DOHH2 (cell line): ENCODE measurements around the gene C2CD4D.

ENCODE experiments used
- H3F3A ChIP-seq: fragments of 200-600 bp; sonication (generic), shearing (Covaris generic); 2 replicates; pipeline ENCODE4 v1.6.0; 2016; ENCODE audit warnings: antibody characterized with exemption, mild to moderate bottlenecking; ENCODE audit not compliant: control insufficient read depth, insufficient read depth
- H3K27ac ChIP-seq: fragments of 200-600 bp; sonication (generic); 2 replicates; pipeline ENCODE4 v1.5.1; 2014; ENCODE audit warnings: low read depth, mild to moderate bottlenecking, low read length, moderate library complexity
- H3K27me3 ChIP-seq: fragments of 200-600 bp; sonication (generic); 2 replicates; pipeline ENCODE4 v1.6.1; 2014; ENCODE audit warnings: mild to moderate bottlenecking, low read length, mixed read lengths; ENCODE audit not compliant: control insufficient read depth
- H3K36me3 ChIP-seq: fragments of 200-600 bp; sonication (generic); 2 replicates; pipeline ENCODE4 v1.6.1; 2014; ENCODE audit warnings: mild to moderate bottlenecking, low read length, moderate library complexity, mixed read lengths; ENCODE audit not compliant: control insufficient read depth
- H3K4me1 ChIP-seq: fragments of 200-600 bp; sonication (generic); 2 replicates; pipeline ENCODE4 v1.6.1; 2014; ENCODE audit warnings: mild to moderate bottlenecking, low read length, mixed read lengths; ENCODE audit not compliant: control insufficient read depth
- H3K4me2 ChIP-seq: fragments of 200-600 bp; sonication (generic); 2 replicates; pipeline ENCODE4 v1.6.0; 2014; ENCODE audit warnings: mild to moderate bottlenecking, low read length, moderate library complexity
- H3K4me3 ChIP-seq: fragments of 200-600 bp; sonication (generic); 2 replicates; pipeline ENCODE4 v1.5.1; 2014; ENCODE audit warnings: mild to moderate bottlenecking, low read length, mixed read lengths
- H3K79me2 ChIP-seq: fragments of 200-600 bp; sonication (generic); 2 replicates; pipeline ENCODE4 v1.6.1; 2014; ENCODE audit warnings: mild to moderate bottlenecking, low read length, mixed read lengths; ENCODE audit not compliant: control insufficient read depth
- H3K9me2 ChIP-seq: fragments of 200-600 bp; sonication (generic); replicated peaks from 2 replicates; pipeline ENCODE4 v1.6.1; 2014; ENCODE audit warnings: mild to moderate bottlenecking, low read length, mixed read lengths; ENCODE audit not compliant: control insufficient read depth
- H3K9me3 ChIP-seq: fragments of 200-600 bp; sonication (generic); 2 replicates; pipeline ENCODE4 v1.6.1; 2014; ENCODE audit warnings: antibody characterized with exemption, low read length, mixed read lengths; ENCODE audit not compliant: control insufficient read depth, insufficient read depth
- H4K20me1 ChIP-seq: fragments of 200-600 bp; sonication (generic); 2 replicates; pipeline ENCODE4 v1.6.0; 2014; ENCODE audit warnings: low read depth, mild to moderate bottlenecking, antibody characterized with exemption, low read length, moderate library complexity; ENCODE audit not compliant: control insufficient read depth, insufficient read depth
- EZH2phosphoT487 ChIP-seq: fragments of 200-600 bp; sonication (generic); IDR thresholded peaks from 2 replicates; pipeline ENCODE4 v1.6.1; 2017; ENCODE audit warnings: borderline replicate concordance, mild to moderate bottlenecking, antibody characterized with exemption, low read length, moderate library complexity, mixed read lengths
- TF ChIP-seq, protein P1 (sequence below): fragments of 200-600 bp; sonication (generic); IDR thresholded peaks from one replicate; pipeline ENCODE4 v1.5.1; 2014; ENCODE audit warnings: antibody characterized with exemption, mild to moderate bottlenecking, low read depth, low read length; ENCODE audit not compliant: poor library complexity, severe bottlenecking

C2CD4D gene

DNA sequence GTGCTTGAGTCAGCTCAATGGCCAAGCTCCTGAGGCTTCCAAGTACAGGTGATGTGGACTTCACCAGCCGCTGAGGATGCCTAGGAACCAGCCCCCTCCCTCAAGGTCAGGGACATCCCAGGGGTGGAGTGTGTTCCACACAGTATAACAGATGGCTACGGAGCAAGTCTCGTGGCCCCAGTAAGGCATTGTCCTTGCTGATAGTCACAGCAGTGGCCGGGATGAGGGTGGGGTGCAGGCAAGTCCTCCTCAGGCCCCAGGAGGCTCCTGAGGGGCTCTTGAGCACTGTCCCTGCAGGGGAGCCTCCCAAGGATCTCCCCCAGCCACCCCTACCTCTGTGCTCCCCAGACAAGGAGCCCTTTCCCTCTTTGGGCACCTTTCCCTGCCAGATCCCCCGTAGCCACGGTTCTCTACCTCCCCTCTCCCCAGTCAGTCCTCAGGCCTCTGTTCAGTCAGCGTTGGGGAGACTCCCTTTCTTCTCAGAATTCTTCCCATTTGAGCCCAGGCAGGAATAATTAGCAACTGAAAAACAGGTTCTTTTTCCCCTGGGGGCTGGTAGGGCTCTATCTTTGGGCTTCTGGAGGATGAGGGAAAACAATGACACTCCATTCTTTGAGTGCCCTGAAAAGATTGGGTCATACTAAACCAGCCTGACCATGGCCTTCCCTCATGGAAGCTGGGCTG lies 21.0 kb upstream of the C2CD4D start:
- H3K36me3 ChIP-seq: no peaks in the 10 kb centered on the region
- H3K27ac ChIP-seq: no peak overlapping the region
- H3K4me1 ChIP-seq: peaks cover 10% of the 10 kb centered on the region
- no peaks in the 10 kb centered on the region for H4K20me1 ChIP-seq
- no peaks in the 10 kb centered on the region for H3F3A ChIP-seq
- no peaks in the 10 kb centered on the region for H3K79me2 ChIP-seq
- H3K9me3 ChIP-seq: no peaks in the 10 kb centered on the region
- no peak overlapping the region for H3K4me2 ChIP-seq
- H3K27me3 ChIP-seq: peaks cover 15% of the 10 kb centered on the region
- H3K4me3 ChIP-seq: no peak overlapping the region
- TF ChIP-seq, protein P1, sequence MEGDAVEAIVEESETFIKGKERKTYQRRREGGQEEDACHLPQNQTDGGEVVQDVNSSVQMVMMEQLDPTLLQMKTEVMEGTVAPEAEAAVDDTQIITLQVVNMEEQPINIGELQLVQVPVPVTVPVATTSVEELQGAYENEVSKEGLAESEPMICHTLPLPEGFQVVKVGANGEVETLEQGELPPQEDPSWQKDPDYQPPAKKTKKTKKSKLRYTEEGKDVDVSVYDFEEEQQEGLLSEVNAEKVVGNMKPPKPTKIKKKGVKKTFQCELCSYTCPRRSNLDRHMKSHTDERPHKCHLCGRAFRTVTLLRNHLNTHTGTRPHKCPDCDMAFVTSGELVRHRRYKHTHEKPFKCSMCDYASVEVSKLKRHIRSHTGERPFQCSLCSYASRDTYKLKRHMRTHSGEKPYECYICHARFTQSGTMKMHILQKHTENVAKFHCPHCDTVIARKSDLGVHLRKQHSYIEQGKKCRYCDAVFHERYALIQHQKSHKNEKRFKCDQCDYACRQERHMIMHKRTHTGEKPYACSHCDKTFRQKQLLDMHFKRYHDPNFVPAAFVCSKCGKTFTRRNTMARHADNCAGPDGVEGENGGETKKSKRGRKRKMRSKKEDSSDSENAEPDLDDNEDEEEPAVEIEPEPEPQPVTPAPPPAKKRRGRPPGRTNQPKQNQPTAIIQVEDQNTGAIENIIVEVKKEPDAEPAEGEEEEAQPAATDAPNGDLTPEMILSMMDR: no peak
- TF ChIP-seq EZH2phosphoT487: no peak
- no peaks in the 10 kb centered on the region for H3K9me2 ChIP-seq

DNA sequence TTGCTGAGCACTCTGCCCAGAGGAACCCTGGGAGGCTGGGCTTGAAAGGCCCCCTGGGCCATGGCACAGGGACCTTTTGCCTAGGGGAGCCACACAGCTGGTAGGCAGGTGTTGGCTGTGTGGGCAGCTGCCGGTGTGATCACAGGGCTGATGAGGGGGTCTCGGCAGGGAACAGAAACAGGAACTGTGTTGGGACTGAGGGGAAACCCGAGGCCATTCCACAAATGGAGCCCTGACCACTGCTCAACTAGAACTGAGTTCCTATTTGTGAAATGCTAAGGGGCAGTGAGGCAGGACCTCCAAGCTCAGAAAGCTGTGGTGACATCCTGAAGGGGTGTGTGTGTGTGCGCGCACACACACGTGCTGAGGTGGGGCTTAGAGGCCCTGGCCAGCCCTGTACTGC lies 20.3 kb upstream of the C2CD4D start:
- H3K79me2 ChIP-seq: no peaks in the 10 kb centered on the region
- no peak overlapping the region for H3K27ac ChIP-seq
- no peaks in the 10 kb centered on the region for H3F3A ChIP-seq
- H4K20me1 ChIP-seq: no peaks in the 10 kb centered on the region
- no peak overlapping the region for H3K4me2 ChIP-seq
- H3K36me3 ChIP-seq: no peaks in the 10 kb centered on the region
- no peaks in the 10 kb centered on the region for H3K9me2 ChIP-seq
- H3K4me3 ChIP-seq: no peak overlapping the region
- no peak for TF ChIP-seq EZH2phosphoT487
- TF ChIP-seq, protein P1: no peak
- peaks cover 10% of the 10 kb centered on the region for H3K4me1 ChIP-seq
- H3K27me3 ChIP-seq: peaks cover 10% of the 10 kb centered on the region
- no peaks in the 10 kb centered on the region for H3K9me3 ChIP-seq

GRCh38 chr1:151858886-151859665 lies 19.5 kb upstream of the C2CD4D start:
- no peaks in the 10 kb centered on the region for H3K9me2 ChIP-seq
- no peaks in the 10 kb centered on the region for H3K9me3 ChIP-seq
- H3K27ac ChIP-seq: no peak overlapping the region
- no peak overlapping the region for H3K4me3 ChIP-seq
- no peak overlapping the region for H3K4me2 ChIP-seq
- H3K4me1 ChIP-seq: peaks cover 10% of the 10 kb centered on the region
- no peaks in the 10 kb centered on the region for H3K79me2 ChIP-seq
- H3F3A ChIP-seq: no peaks in the 10 kb centered on the region
- H3K27me3 ChIP-seq: peaks cover 4% of the 10 kb centered on the region; the same call in 1 of the 2 replicates
- no peaks in the 10 kb centered on the region for H4K20me1 ChIP-seq
- no peaks in the 10 kb centered on the region for H3K36me3 ChIP-seq
- TF ChIP-seq, protein P1: no peak
- no peak for TF ChIP-seq EZH2phosphoT487
